ENCODE measurements around the gene FBXO11. TPM values are rescaled to one million over a fixed set of nuclear protein-coding genes. Genes with fewer than 3 reads are reported as not detected.
"Not testable (repeated sequence)": the region's sequence is repeated elsewhere in the genome, so short reads cannot be mapped to it uniquely, and the experiment has no call there.

FBXO11 gene
- 41.0 and 43.2 TPM in 2 replicates for total RNA-seq

- DNase-seq (ENCODE audit: extremely low read depth, low read depth, low spot score), result peak; percentile 89
Observed at GRCh38 chr2:47906157-47907038, at the start of gene FBXO11. TSS of gene FBXO11 (minus strand) at chr2:47906498. CDS start at chr2:47905720, 778 bp downstream.

GRCh38 chr2:47950340-47951301 lies 44.3 kb upstream of the FBXO11 start:
- no peak for DNase-seq (ENCODE audit: extremely low read depth, low read depth, low spot score)

- DNase-seq (ENCODE audit: extremely low read depth, low read depth, low spot score), result no peak
Observed at GRCh38 chr2:47946593-47946992, 40.3 kb upstream of the FBXO11 start.

- no peak for DNase-seq (ENCODE audit: extremely low read depth, low read depth, low spot score)
Observed at GRCh38 chr2:47945046-47945781, 38.9 kb upstream of the FBXO11 start.

- DNase-seq (ENCODE audit: extremely low read depth, low read depth, low spot score), result no peak
Observed at GRCh38 chr2:47941936-47942335, 35.6 kb upstream of the FBXO11 start.

GRCh38 chr2:47937677-47938076 lies 31.4 kb upstream of the FBXO11 start:
- no peak for DNase-seq (ENCODE audit: extremely low read depth, low read depth, low spot score)

- DNase-seq (ENCODE audit: extremely low read depth, low read depth, low spot score), result no peak
Observed at GRCh38 chr2:47935071-47935470, 28.8 kb upstream of the FBXO11 start.

- no peak for DNase-seq (ENCODE audit: extremely low read depth, low read depth, low spot score)
Observed at GRCh38 chr2:47918043-47918442, 11.7 kb upstream of the FBXO11 start.

- no peak for DNase-seq (ENCODE audit: extremely low read depth, low read depth, low spot score)
Observed at GRCh38 chr2:47917276-47917961, 11.1 kb upstream of the FBXO11 start.

- DNase-seq (ENCODE audit: extremely low read depth, low read depth, low spot score), result no peak
Observed at GRCh38 chr2:47916412-47916811, 10.1 kb upstream of the FBXO11 start.

- not testable (repeated sequence) for DNase-seq (ENCODE audit: extremely low read depth, low read depth, low spot score)
Observed at GRCh38 chr2:47910662-47911061, 4.4 kb upstream of the FBXO11 start.

- no peak for DNase-seq (ENCODE audit: extremely low read depth, low read depth, low spot score)
Observed at GRCh38 chr2:47908682-47909081, 2.4 kb upstream of the FBXO11 start.

GRCh38 chr2:47907039-47907781 lies 912 bp upstream of the FBXO11 start:
- no peak for DNase-seq (ENCODE audit: extremely low read depth, low read depth, low spot score)

- no peak for DNase-seq (ENCODE audit: extremely low read depth, low read depth, low spot score)
Observed at GRCh38 chr2:47905386-47906156, 727 bp downstream of the FBXO11 start.

GRCh38 chr2:47903781-47904490 lies 2.4 kb downstream of the FBXO11 start:
- DNase-seq (ENCODE audit: extremely low read depth, low read depth, low spot score), result no peak

- not testable (repeated sequence) for DNase-seq (ENCODE audit: extremely low read depth, low read depth, low spot score)
Observed at GRCh38 chr2:47901892-47902291, 4.4 kb downstream of the FBXO11 start.

- DNase-seq (ENCODE audit: extremely low read depth, low read depth, low spot score), result no peak
Observed at GRCh38 chr2:47900857-47901256, 5.4 kb downstream of the FBXO11 start.
